ENCODE measurements around the gene COQ6.

DNA sequence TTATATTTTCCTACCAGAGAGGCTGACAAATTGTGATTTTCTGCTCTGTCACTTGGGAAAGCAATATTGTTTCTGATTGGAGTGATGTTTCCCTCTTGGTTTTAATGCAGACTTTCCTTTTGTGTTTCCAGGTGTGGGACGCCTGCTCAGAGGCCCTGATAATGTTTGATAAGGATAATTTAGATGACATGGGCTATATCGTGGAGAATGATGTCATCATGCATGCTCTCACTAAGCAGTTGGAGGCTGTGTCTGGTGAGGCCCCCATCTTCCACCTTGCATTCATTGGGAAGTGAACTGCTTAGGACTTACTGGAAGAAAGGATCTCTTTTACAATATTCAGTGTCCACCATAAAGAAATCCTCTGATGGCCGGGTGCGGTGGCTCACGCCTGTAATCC lies 5.6 kb downstream of the COQ6 start:
- TF ChIP-seq CTCF (IDR thresholded peaks at IDR 0.05) = no peak
- no peak for TF ChIP-seq EP300 (IDR thresholded peaks at IDR 0.05)
- TF ChIP-seq POLR2A (IDR thresholded peaks at IDR 0.05) = no peak
